Mesendoderm (in vitro differentiated cells): ENCODE measurements around the gene FSTL4.

Source experiments
- DNase-seq: peaks from one replicate; pipeline ENCODE4 v3.0.0; 2013
- H2AK5ac ChIP-seq: 2 replicates; pipeline ENCODE4 v1.6.1; 2013; ENCODE audit warnings: low read length, inconsistent platforms
- H2BK120ac ChIP-seq: 2 replicates; pipeline ENCODE4 v1.6.1; 2013; ENCODE audit warnings: low read depth, mild to moderate bottlenecking, low read length, moderate library complexity, mixed read lengths
- H2BK15ac ChIP-seq: replicated peaks from 2 replicates; pipeline ENCODE4 v1.6.1; 2013; ENCODE audit warnings: low read depth, mild to moderate bottlenecking, moderate library complexity
- H2BK5ac ChIP-seq: 2 replicates; pipeline ENCODE4 v1.6.1; 2013; ENCODE audit warnings: low read length, inconsistent platforms
- H3K18ac ChIP-seq: 2 replicates; pipeline ENCODE4 v1.6.1; 2013; ENCODE audit warnings: mild to moderate bottlenecking, low read length, mixed read lengths
- H3K23ac ChIP-seq: one replicate; pipeline ENCODE4 v1.6.1; 2013; ENCODE audit warnings: low read length
- H3K27ac ChIP-seq: 2 replicates; pipeline ENCODE4 v1.5.1; 2013; ENCODE audit warnings: low read depth, mild to moderate bottlenecking, inconsistent platforms, low read length, moderate library complexity
- H3K27me3 ChIP-seq: 2 replicates; pipeline ENCODE4 v1.6.1; 2013; ENCODE audit warnings: low read length, control low read depth, mild to moderate bottlenecking, inconsistent platforms; ENCODE audit not compliant: insufficient read depth, poor library complexity
- H3K36me3 ChIP-seq: 2 replicates; pipeline ENCODE4 v1.6.1; 2013; ENCODE audit warnings: low read length, inconsistent platforms; ENCODE audit not compliant: control insufficient read depth, insufficient read depth
- H3K4ac ChIP-seq: one replicate; pipeline ENCODE4 v1.6.1; 2013; ENCODE audit warnings: low read depth, mild to moderate bottlenecking, low read length, moderate library complexity
- H3K4me1 ChIP-seq: 2 replicates; pipeline ENCODE4 v1.6.1; 2013; ENCODE audit warnings: low read depth, low read length, inconsistent platforms; ENCODE audit not compliant: control insufficient read depth
- H3K4me2 ChIP-seq: 2 replicates; pipeline ENCODE4 v1.6.1; 2013; ENCODE audit warnings: low read length
- H3K4me3 ChIP-seq: 2 replicates; pipeline ENCODE4 v1.5.1; 2013; ENCODE audit warnings: mild to moderate bottlenecking, low read length
- H3K56ac ChIP-seq: one replicate; pipeline ENCODE4 v1.6.1; 2013; ENCODE audit warnings: low read length
- H3K79me1 ChIP-seq: 2 replicates; pipeline ENCODE4 v1.6.1; 2013; ENCODE audit warnings: low read length, inconsistent platforms
- H3K79me2 ChIP-seq: 2 replicates; pipeline ENCODE4 v1.6.1; 2013; ENCODE audit warnings: mild to moderate bottlenecking, low read length; ENCODE audit not compliant: control insufficient read depth, insufficient read depth
- H3K9ac ChIP-seq: 2 replicates; pipeline ENCODE4 v1.6.1; 2013; ENCODE audit warnings: low read length, inconsistent platforms
- H4K5ac ChIP-seq: one replicate; pipeline ENCODE4 v1.6.1; 2013; ENCODE audit warnings: low read length
- H4K8ac ChIP-seq: one replicate; pipeline ENCODE4 v1.6.1; 2013; ENCODE audit warnings: low read depth, mild to moderate bottlenecking, control low read depth, low read length, moderate library complexity
- WGBS: extraction: QIAGEN DNeasy Blood & Tissue Kit; methylation state at CpG from one replicate; pipeline ENCODE4 v1.1.7; 2013; ENCODE audit warnings: low lambda C conversion rate, missing lambda C conversion rate; ENCODE audit not compliant: insufficient coverage; ENCODE audit errors: extremely low coverage; 5-methylcytosine and 5-hydroxymethylcytosine counted together

Gene FSTL4

GRCh38 chr5:133525126-133525525 lies 87.2 kb downstream of the FSTL4 start:
- Histone ChIP-seq H2BK15ac (no peak overlapping the region), H3K56ac (no peak overlapping the region), H4K5ac (no peak overlapping the region), H3K79me2 (no peaks in the 10 kb centered on the region), H4K8ac (no peak overlapping the region), H3K9ac (no peak overlapping the region), H3K4me1 (peaks cover 15% of the 10 kb centered on the region), H3K4me3 (no peak overlapping the region), H2BK120ac (no peak overlapping the region), H3K27ac (no peak overlapping the region), H3K18ac (no peak overlapping the region), H2BK5ac (no peak overlapping the region), H2AK5ac (no peak overlapping the region), H3K4me2 (no peak overlapping the region), H3K23ac (no peak overlapping the region), H3K27me3 (no peaks in the 10 kb centered on the region), H3K79me1 (no peaks in the 10 kb centered on the region), H3K36me3 (no peaks in the 10 kb centered on the region), H3K4ac (no peak overlapping the region)
- no CpG with 5 or more reads among the region's 3 CpGs for WGBS
- DNase-seq: no peak

- DNase-seq: no peak
- H3K18ac ChIP-seq: no peak overlapping the region
Observed at GRCh38 chr5:133524666-133525065, 87.7 kb downstream of the FSTL4 start.

GRCh38 chr5:133523961-133524586 lies 88.3 kb downstream of the FSTL4 start:
- no peak overlapping the region for H3K9ac ChIP-seq
- H3K18ac ChIP-seq: no peak overlapping the region
- no peak overlapping the region for H3K4me2 ChIP-seq
- H2BK15ac ChIP-seq: no peak overlapping the region
- H3K27me3 ChIP-seq: no peaks in the 10 kb centered on the region
- no peaks in the 10 kb centered on the region for H3K79me1 ChIP-seq
- no peaks in the 10 kb centered on the region for H3K79me2 ChIP-seq
- WGBS: no CpG with 5 or more reads among the region's 12 CpGs
- H3K27ac ChIP-seq: no peak overlapping the region
- no peak overlapping the region for H4K5ac ChIP-seq
- no peak overlapping the region for H3K56ac ChIP-seq
- H4K8ac ChIP-seq: no peak overlapping the region
- peaks cover 15% of the 10 kb centered on the region for H3K4me1 ChIP-seq
- H2BK120ac ChIP-seq: no peak overlapping the region
- H3K36me3 ChIP-seq: no peaks in the 10 kb centered on the region
- no peak overlapping the region for H2BK5ac ChIP-seq
- no peak overlapping the region for H2AK5ac ChIP-seq
- H3K4ac ChIP-seq: no peak overlapping the region
- DNase-seq: peak; percentile 10
- H3K4me3 ChIP-seq: no peak overlapping the region
- no peak overlapping the region for H3K23ac ChIP-seq

More at GRCh38 chr5:133524666-133525065, 87.7 kb downstream of the FSTL4 start:
- Histone ChIP-seq H3K4me3 (no peak overlapping the region), H2BK120ac (no peak overlapping the region), H2BK5ac (no peak overlapping the region), H2AK5ac (no peak overlapping the region), H4K5ac (no peak overlapping the region), H3K4me2 (no peak overlapping the region), H3K9ac (no peak overlapping the region), H3K4me1 (peaks cover 15% of the 10 kb centered on the region), H3K27ac (no peak overlapping the region), H3K23ac (no peak overlapping the region), H3K79me1 (no peaks in the 10 kb centered on the region), H3K79me2 (no peaks in the 10 kb centered on the region), H3K36me3 (no peaks in the 10 kb centered on the region), H3K27me3 (no peaks in the 10 kb centered on the region), H4K8ac (no peak overlapping the region), H3K56ac (no peak overlapping the region), H3K4ac (no peak overlapping the region), H2BK15ac (no peak overlapping the region)
- WGBS: no CpG with 5 or more reads among the region's 4 CpGs

- Histone ChIP-seq H3K56ac (no peak overlapping the region), H3K4me2 (no peak overlapping the region), H3K27me3 (no peaks in the 10 kb centered on the region), H2BK120ac (no peak overlapping the region), H3K27ac (no peak overlapping the region), H3K23ac (no peak overlapping the region), H3K36me3 (no peaks in the 10 kb centered on the region), H3K79me2 (no peaks in the 10 kb centered on the region), H3K4me3 (no peak overlapping the region), H3K4ac (no peak overlapping the region), H4K5ac (no peak overlapping the region), H3K18ac (no peak overlapping the region), H2AK5ac (no peak overlapping the region), H2BK5ac (no peak overlapping the region), H4K8ac (no peak overlapping the region), H3K4me1 (peaks cover 15% of the 10 kb centered on the region), H2BK15ac (no peak overlapping the region), H3K79me1 (no peaks in the 10 kb centered on the region), H3K9ac (no peak overlapping the region)
- WGBS: no CpG with 5 or more reads among the region's 9 CpGs
- DNase-seq: peak; percentile 33
Observed at GRCh38 chr5:133523013-133523658, 89.2 kb downstream of the FSTL4 start.

- no peaks in the 10 kb centered on the region for H3K36me3 ChIP-seq
- H3K4ac ChIP-seq: no peak overlapping the region
- peaks cover 15% of the 10 kb centered on the region for H3K4me1 ChIP-seq
- H4K8ac ChIP-seq: no peak overlapping the region
- no peak overlapping the region for H3K23ac ChIP-seq
- no peak overlapping the region for H2BK15ac ChIP-seq
- H3K18ac ChIP-seq: no peak overlapping the region
- no peak overlapping the region for H4K5ac ChIP-seq
- H3K27me3 ChIP-seq: no peaks in the 10 kb centered on the region
- no peaks in the 10 kb centered on the region for H3K79me2 ChIP-seq
- H3K56ac ChIP-seq: no peak overlapping the region
- no peak overlapping the region for H3K27ac ChIP-seq
- no peak overlapping the region for H3K9ac ChIP-seq
- no peak overlapping the region for H3K4me3 ChIP-seq
- no CpG with 5 or more reads among the region's 2 CpGs for WGBS
- H3K79me1 ChIP-seq: no peaks in the 10 kb centered on the region
- H2BK120ac ChIP-seq: no peak overlapping the region
- H2AK5ac ChIP-seq: no peak overlapping the region
- no peak overlapping the region for H3K4me2 ChIP-seq
- H2BK5ac ChIP-seq: no peak overlapping the region
- DNase-seq: no peak
Observed at GRCh38 chr5:133521801-133522200, 90.5 kb downstream of the FSTL4 start.
